SU-DHL-6 (cell line): ENCODE data around the gene USP25.

Source experiments
- CTCF ChIP-seq: fragments of 200-600 bp; sonication (generic); IDR thresholded peaks from one replicate; pipeline ENCODE4 v1.5.1; 2017; ENCODE audit warnings: antibody characterized with exemption, mild to moderate bottlenecking, low read length, moderate library complexity; ENCODE audit not compliant: insufficient read depth, poor library complexity, severe bottlenecking
- EZH2phosphoT487 ChIP-seq: fragments of 200-600 bp; sonication (generic), shearing (Covaris generic); conservative IDR thresholded peaks from 2 replicates; pipeline ENCODE4 v1.6.1; 2018; ENCODE audit warnings: mild to moderate bottlenecking, antibody characterized with exemption, low read length, moderate library complexity, mixed read lengths

GRCh38 chr21:15686506-15686905, 43.3 kb upstream of the USP25 start:
- no peak for TF ChIP-seq CTCF
- TF ChIP-seq EZH2phosphoT487: no peak
